Renal cortex interstitium (tissue), 11 donors: ENCODE data around the gene PKP3. TPM values are rescaled to one million over a fixed set of nuclear protein-coding genes. Genes with fewer than 3 reads are reported as not detected.

ENCODE experiments used
- DNase-seq, 11 donors: peaks; one replicate each; pipeline ENCODE4 v3.0.0-alpha.2; 2013; ENCODE audit warnings: low read depth in 9 of 11, low spot score in 4 of 11; ENCODE audit errors: extremely low read depth in 1 of 11
- polyA plus RNA-seq, 3 donors: library from polyadenylated mRNA; unstranded; fragments of 120-200 nt; gene quantifications; one replicate each; pipeline ENCODE4 v1.2.1, GENCODE V29; 2013; ENCODE audit not compliant: insufficient read length in 3 of 3

The PKP3 gene
- polyA plus RNA-seq, 3 donors: 3.4 to 5.1 (median 4.6) TPM

DNA sequence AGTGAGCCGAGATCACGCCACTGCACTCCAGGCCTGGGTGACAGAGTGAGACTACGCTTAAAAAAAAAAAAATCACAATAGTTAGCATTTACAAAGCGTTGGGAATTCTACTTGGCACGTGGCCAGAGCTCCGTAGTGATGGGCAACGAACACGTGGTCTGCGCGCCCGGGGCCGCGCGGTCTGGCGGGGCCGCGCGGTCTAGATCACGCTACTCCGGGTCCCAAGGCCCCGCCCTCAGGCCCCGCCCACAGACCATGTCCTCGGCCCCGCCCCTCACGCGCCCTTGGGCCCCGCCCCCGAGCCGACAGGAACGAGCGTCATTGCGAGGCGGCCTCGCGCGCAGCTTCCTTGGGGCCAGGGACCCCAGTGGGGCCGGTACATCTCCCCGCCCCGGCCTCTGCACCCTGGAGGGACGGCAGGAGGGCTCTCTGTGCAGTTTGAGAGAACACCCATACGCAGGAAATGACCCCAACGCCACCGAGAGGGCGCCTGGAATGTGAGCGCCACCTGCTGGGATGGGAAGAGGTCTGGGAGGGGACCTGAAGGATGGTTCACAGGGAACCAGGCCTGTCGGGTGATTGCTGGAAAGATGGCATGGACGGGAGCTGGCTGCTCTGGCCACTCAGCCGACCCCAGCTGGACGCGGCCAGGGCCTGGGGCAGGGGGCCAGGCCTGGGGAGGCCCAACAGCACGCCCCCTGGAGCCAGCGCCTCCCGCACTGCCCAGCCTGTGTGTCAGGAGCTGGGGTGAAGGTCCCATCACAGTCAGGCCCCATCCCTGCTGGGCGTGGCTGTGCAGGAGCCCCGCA lies 54.1 kb downstream of the PKP3 start:
- peak; percentile 74 to 92 (median 85) for DNase-seq

DNA sequence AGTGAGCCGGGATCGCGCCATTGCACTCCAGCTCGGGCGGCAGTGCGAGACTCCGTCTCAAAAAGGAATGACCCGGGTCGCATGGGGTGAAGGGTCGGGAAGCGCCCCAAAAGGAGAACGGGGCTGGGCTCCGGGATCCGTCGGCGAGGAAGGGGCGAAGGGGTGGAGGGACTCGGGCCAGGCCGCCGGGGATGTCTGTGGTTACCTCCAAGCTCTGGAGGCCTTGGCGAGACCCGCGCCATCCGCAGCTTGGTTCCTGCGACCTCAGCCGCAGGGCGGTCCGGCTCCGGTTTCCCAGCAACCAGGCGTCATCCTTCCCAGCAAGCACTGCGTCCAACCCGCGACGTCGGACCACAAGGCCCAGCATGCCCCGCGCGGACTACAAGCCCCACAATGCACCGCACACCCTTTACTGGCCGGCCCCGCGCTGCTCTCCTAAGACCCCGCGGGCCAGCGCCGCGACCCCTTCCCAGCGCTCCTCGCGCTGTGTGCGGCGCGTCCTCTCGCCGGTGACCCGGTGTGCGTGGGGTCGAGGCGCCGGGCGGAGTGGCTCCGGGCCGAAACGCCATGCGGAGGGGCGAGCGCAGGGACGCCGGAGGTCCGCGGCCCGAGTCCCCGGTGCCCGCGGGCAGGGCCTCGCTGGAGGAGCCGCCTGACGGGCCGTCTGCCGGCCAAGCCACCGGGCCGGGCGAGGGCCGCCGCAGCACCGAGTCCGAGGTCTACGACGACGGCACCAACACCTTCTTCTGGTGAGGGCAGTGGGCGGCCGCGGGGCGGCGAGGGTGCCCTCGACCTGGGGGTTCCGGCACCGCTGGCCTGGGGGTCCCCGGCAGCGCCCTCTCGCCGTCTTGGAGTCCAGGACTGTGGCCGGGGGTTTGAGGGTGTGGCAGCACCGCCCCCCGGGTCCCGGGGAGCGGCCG lies 56.1 kb downstream of the PKP3 start, which contains the start of gene PTDSS2:
TSS of gene PTDSS2 (plus strand) at position 391 of the 920 bp plus-strand sequence. CDS start at position 568, 177 bp downstream.
- peak; percentile 86 to 97 (median 95) for DNase-seq

DNA sequence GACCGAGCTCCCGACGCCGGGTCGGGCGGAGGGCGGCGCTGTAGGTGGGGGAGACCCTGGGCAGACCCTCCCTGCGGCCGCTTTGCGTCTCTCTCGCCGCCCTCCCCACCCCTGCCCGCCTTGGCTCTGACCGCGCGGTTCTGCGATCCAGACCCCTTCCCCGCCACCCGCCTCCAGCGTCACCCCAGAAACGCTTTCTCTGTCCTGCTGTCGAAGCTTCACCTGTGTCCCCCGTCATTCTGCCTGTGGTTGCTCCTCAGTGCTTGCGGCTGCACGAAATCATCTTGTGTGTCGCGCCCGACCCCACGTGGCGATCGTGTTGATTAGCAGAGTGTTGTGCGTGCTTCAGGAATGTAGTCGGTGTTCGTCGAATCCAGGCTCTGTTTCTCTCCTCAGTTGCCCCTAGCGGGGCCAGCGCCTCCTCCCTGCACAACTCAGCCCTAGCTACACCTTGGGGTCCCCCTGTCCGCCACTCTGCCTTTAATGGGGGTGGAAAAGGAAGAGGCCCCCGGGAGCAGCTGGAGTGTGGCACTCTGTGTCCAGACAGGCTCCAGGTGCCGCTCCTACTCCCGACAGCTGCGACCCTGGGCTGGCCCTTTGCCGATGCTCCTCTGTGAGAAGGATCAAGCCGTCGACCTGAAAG lies 56.9 kb downstream of the PKP3 start:
- peak in 4 of 11 donors; percentile 24 to 71 (median 52) for DNase-seq

DNA sequence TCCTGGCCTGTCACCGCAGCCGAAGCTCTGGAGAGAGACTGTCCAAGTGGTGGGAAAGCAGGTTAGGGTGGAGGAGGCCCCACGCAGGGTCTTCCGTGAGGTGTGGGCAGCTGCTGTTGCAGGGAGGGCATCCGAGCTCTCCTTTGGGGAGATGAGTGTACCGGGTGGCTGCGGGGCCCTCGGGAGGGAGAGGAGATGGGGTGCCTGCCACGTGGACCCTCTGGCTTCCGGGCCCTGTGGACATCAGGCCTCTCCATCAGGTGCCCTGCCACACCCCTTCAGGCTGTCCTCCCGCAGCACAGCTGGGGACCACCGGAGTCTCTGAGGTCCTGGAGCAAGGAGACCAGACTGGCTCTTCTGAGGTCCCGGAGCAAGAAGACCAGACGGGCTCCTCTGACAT lies 57.7 kb downstream of the PKP3 start:
- no peak for DNase-seq

DNA sequence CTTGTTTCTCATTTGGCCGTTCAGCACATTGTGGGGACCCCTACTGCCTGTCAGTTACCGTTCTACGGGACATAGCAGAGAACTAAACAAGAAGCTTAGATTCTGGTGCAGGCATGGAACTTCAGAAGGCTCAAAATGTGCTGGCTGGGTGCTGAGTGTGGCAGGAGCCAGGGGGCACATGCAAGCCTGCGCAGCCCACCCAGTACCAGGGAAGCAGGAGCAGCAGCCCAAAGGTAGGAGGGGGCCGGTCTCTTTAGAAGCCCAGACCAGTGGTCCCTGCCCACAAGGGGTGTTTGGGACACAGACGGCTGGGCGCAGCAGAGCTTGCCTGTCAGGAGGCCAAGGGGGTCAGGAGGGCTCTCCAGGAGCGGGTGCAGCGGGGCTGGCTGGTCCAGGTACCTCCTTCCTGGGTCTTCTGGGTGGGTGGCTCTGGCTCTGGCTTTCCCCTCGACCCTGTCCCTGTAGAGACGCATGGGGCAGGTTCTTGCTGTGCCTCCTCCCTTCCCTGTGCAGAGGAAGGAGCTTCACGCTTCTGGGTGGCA lies 58.3 kb downstream of the PKP3 start:
- DNase-seq: no peak

DNA sequence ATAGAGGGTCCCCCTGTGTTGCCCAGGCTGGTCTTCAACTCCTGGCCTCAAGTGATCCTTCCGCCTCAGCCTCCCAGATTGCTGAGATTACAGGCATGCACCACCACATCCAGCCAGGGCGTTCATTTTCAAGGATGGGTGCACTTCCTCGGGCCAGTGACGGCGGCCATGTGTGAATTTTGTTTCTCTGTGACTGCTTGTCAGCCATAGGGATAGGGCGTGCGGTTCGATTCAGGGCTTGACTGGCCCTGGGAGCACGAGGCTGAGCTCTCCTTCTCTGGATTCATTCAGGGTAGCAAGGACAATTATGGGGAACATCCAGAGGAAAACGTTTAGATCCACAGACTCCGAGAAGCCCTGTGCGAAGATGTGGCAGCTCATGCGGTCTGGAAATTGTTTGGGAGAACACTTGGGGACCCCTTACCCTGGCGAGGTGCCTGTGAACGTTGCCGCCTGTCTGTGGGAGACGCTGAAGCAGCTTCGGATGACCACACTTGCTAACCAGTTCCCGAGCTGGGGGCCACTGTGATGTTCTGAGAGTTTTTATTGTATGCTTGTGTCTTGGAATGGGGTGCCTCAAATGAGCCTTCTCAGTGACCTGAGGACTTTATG lies 59.0 kb downstream of the PKP3 start:
- no peak for DNase-seq

DNA sequence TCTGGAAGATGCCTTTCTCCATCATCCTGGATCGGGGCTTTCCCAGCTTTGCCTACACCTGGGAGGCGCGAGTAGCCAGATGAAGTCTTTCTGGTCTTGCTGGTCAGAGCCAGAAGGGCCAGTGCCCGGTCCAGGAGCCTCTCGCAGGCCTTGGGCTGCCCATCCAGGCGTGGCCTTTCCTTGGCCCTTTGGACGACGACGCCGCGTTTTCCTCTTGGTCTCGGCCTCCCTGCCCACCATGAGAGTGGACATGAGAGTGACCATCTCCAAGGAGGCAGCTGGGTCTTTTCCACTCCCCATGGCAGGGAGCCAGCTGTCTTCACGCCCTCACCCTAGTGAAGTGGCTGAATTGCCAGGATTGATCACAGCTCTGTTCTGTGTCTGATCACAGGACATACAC lies 59.6 kb downstream of the PKP3 start:
- DNase-seq: no peak

DNA sequence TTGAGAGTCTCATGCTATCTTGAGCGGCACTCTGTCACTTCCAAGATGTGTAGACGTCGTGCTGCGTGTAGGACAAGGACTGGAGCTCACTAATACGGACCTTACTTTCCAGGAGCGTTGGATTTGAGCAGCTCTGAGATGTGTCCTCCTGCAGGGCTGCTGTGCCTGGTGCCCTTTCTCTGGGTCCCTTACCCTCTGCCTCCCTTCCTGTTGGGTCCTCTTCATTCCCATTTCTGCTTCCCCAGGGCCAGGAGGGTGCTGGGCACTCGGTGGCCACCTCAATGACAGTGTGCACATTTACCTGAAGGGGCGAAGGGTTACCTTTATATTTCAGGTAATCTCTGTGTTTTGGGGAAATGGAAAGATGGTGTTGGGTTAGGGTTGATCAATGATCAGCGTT lies 60.0 kb downstream of the PKP3 start:
- DNase-seq: no peak

Other genes with a start within 250 kb of the PKP3 start
- gene SCGB1C1, start 201.1 kb upstream of the PKP3 start, polyA plus RNA-seq: 1 to 10 TPM in 1 of 3 donors, under 1 TPM in 1, not detected in 1; 0.48 to 1.9 TPM
- gene BET1L, start 186.8 kb upstream of the PKP3 start, polyA plus RNA-seq: 10 to 100 TPM; 36.1 to 47.8 (median 46.2) TPM
- gene RIC8A, start 186.5 kb upstream of the PKP3 start, polyA plus RNA-seq: 10 to 100 TPM; 71.4 to 88.1 (median 80.9) TPM
- 10 to 100 TPM; 26.5 to 39.3 (median 29.2) TPM for gene SIRT3, start 157.9 kb upstream of the PKP3 start, polyA plus RNA-seq
- gene PSMD13, start 157.2 kb upstream of the PKP3 start, polyA plus RNA-seq: 100 to 1,000 TPM; 132 to 155 (median 152) TPM
- under 1 TPM; 0.24 to 0.67 (median 0.55) TPM for gene NLRP6, start 115.8 kb upstream of the PKP3 start, polyA plus RNA-seq
- 10 to 100 TPM; 10.9 to 52.6 (median 29.2) TPM for gene PGGHG, start 105.1 kb upstream of the PKP3 start, polyA plus RNA-seq
- under 1 TPM in 2 of 3 donors, not detected in 1; 0.19 to 0.36 TPM for gene IFITM5, start 94.7 kb upstream of the PKP3 start, polyA plus RNA-seq
- 100 to 1,000 TPM; 176 to 248 (median 216) TPM for gene IFITM2, start 86.4 kb upstream of the PKP3 start, polyA plus RNA-seq
- gene IFITM1, start 80.2 kb upstream of the PKP3 start, polyA plus RNA-seq: 10 to 100 TPM; 36.7 to 47.9 (median 42.5) TPM
- 100 to 1,000 TPM; 323 to 370 (median 359) TPM for gene IFITM3, start 73.3 kb upstream of the PKP3 start, polyA plus RNA-seq
- 10 to 100 TPM; 64.8 to 99.5 (median 72.8) TPM for gene B4GALNT4, start 24.7 kb upstream of the PKP3 start, polyA plus RNA-seq
- gene SIGIRR, start 20.8 kb downstream of the PKP3 start, polyA plus RNA-seq: 10 to 100 TPM; 31.7 to 58.1 (median 56.9) TPM
- gene ANO9, start 47.8 kb downstream of the PKP3 start, polyA plus RNA-seq: 10 to 100 TPM in 2 of 3 donors, 1 to 10 TPM in 1; 9.2 to 18.1 (median 10.3) TPM
- gene PTDSS2, start 56.1 kb downstream of the PKP3 start, polyA plus RNA-seq: 10 to 100 TPM; 30.6 to 40.8 (median 35.9) TPM
- 10 to 100 TPM; 67.3 to 98.3 (median 98.2) TPM for gene RNH1, start 113.0 kb downstream of the PKP3 start, polyA plus RNA-seq
- 10 to 100 TPM; 39.3 to 52.1 (median 50.3) TPM for gene HRAS, start 141.4 kb downstream of the PKP3 start, polyA plus RNA-seq
- 1 to 10 TPM; 2.9 to 6.0 (median 4.3) TPM for gene LRRC56, start 143.3 kb downstream of the PKP3 start, polyA plus RNA-seq
- gene LMNTD2, start 166.5 kb downstream of the PKP3 start, polyA plus RNA-seq: 1 to 10 TPM; 3.3 to 5.7 (median 4.9) TPM
- gene RASSF7, start 166.8 kb downstream of the PKP3 start, polyA plus RNA-seq: 10 to 100 TPM; 28.2 to 63.4 (median 54.4) TPM
- 10 to 100 TPM; 18.6 to 27.7 (median 27.0) TPM for gene PHRF1, start 182.3 kb downstream of the PKP3 start, polyA plus RNA-seq
- 10 to 100 TPM in 2 of 3 donors, 1 to 10 TPM in 1; 6.4 to 12.8 (median 10.1) TPM for gene IRF7, start 221.7 kb downstream of the PKP3 start, polyA plus RNA-seq
- gene CDHR5, start 230.7 kb downstream of the PKP3 start, polyA plus RNA-seq: 10 to 100 TPM; 40.3 to 65.3 (median 40.7) TPM
- gene SCT, start 233.0 kb downstream of the PKP3 start, polyA plus RNA-seq: 1 to 10 TPM in 2 of 3 donors, under 1 TPM in 1; 0.93 to 2.8 (median 2.0) TPM
- gene DRD4, start 243.1 kb downstream of the PKP3 start, polyA plus RNA-seq: 1 to 10 TPM; 2.0 to 7.5 (median 4.0) TPM